GM21360 (cell line): ENCODE results near the gene C15orf39.

Experiments
- ATAC-seq: cut with Tn5 transposase; IDR thresholded peaks from one replicate; pipeline ENCODE4 v1.9.1; 2021; ENCODE audit warnings: mild to moderate bottlenecking, moderate library complexity; ENCODE audit not compliant: unreplicated experiment

Gene C15orf39

DNA sequence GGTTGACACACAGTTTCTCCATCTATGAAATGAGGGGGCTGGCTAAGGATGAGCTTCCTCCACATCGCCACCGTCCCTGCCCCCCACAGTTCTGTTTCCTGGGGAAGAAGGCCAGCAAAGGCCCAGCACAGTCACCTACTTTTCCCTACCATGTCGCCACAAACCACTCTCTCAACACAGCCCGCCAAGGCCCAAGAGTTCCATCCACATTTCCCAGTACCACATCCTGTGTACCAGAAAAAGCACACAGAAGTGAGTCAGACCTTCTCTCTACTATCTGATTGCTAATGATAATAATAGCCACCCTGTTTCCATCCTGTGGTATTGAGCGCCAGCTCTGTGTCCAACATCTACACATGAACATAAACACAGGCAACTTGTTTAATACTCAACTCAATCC, 30.3 kb upstream of the C15orf39 start:
- ATAC-seq, result no peak

DNA sequence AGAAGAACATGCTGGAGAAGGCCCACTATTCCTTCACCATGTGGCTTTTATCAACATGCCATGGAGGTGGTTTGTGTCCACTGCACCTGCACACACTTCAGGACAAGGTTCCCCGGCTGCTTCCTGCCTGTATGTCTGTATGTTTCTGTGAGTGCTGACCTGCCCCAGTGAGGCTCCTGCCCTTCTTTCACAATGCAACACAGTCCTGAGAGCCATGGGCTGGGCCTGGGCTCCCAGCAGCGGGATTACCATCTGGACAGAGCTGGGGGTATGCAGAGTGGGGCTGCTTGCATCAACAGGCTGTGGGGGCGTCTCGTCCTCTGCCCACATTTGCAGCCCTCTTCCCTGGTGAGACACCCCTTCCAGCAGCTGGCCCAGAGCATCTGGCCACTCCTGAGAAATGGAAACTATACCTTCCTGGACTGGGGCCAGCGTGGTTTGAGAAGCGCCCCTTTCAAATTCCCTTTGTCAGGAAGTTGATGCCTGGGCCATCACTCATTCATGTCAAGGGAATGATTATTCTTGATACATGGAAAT, 29.3 kb upstream of the C15orf39 start:
- no peak for ATAC-seq

DNA sequence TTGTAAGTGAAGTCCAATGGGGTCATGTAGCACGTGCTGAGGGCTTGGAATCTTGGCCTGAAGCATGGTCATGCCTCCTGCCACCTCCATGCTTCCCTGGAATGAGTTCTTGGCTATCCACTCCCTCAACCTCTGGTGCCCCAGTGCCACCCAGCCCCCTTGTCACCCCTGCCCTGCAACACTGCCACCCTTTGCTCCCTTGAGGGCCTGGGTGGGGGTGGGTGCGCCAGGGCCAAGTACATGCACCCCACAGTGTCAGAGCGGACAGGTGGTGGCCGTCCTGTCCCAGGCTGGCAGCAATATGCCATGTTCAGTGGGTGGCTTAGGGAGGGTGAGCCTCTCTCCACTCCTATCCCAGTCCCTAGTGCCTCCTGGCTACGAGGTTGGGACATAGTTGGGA, 27.6 kb upstream of the C15orf39 start:
- no peak for ATAC-seq

DNA sequence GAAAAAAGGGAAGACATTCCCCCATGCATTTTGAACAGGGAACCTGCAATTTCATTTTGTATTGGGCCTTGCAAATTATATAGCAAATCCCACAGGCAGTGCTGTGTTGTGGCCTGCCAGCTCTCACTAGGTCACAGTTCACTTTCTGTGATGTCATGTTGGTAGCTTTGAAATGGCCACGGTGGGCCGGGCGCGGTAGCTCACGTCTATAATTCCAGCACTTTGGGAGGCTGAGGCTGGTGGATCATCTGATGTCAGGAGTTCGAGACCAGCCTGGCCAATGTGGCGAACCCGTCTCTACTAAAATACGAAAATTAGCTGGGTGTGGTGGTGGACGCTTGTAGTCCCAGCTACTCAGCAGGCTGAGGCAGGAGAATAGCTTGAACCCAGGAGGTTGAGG, 27.0 kb upstream of the C15orf39 start:
- no peak for ATAC-seq

DNA sequence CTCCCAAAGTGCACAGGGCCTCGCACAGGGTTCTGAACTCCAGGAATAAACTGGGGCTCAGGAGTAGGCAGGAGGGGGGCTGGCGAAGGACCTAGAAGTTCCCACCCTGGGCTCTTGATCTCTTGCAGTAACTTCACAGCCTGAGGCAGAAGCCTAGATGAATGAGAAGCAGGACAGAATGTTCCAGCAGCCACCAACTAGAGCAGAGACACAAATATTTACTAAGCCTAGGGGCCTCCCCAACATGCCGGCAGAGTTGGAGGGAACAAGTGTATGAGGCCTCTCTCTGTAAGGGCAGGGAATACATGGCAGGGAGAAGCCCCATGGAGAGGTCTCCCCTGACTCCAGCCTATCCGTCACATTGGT, 25.3 kb upstream of the C15orf39 start:
- ATAC-seq, result no peak

DNA sequence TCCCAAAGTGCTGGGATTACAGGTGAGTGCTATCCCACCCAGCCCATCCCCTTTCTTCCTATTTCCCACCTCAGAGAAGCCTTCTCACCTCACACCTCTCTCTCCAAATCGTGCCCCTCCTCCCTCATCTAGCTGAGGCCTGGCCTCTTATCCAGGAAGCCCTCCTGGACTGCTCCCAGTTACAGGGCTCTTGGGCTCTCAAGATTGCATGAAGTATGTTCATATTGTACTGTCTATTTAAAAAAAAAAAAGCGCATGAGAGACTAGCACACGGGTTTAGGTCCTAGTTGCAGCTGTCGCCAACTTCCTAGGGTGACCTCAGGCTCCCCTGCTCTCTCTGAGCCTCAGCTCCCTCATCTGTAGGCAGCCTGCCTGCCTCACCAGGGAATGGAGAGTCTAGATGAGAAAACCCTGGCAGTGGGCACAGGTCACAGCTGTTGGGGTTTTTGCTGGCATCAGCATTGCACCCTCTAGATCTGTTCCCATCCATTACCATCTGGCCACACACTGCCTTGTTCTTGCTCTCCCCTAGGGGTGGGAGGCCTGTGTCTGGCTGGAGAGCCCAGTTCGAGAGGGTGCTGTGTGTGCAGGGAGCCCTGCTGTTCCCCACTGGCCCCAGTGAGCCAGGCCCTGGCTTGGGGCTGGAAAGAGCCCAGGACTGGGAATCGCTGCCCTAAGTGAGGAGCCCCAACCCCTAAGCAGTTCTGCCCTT, 24.2 kb upstream of the C15orf39 start:
- ATAC-seq, result no peak

- ATAC-seq, result no peak
These were observed 23.3 kb upstream of the C15orf39 start for GRCh38 chr15:75178171-75178937.

GRCh38 chr15:75178938-75179745, 22.5 kb upstream of the C15orf39 start:
- ATAC-seq, result no peak

- ATAC-seq, result no peak
These were observed 21.9 kb upstream of the C15orf39 start for GRCh38 chr15:75179746-75180140.

GRCh38 chr15:75181780-75182179, 19.9 kb upstream of the C15orf39 start:
- no peak for ATAC-seq

DNA sequence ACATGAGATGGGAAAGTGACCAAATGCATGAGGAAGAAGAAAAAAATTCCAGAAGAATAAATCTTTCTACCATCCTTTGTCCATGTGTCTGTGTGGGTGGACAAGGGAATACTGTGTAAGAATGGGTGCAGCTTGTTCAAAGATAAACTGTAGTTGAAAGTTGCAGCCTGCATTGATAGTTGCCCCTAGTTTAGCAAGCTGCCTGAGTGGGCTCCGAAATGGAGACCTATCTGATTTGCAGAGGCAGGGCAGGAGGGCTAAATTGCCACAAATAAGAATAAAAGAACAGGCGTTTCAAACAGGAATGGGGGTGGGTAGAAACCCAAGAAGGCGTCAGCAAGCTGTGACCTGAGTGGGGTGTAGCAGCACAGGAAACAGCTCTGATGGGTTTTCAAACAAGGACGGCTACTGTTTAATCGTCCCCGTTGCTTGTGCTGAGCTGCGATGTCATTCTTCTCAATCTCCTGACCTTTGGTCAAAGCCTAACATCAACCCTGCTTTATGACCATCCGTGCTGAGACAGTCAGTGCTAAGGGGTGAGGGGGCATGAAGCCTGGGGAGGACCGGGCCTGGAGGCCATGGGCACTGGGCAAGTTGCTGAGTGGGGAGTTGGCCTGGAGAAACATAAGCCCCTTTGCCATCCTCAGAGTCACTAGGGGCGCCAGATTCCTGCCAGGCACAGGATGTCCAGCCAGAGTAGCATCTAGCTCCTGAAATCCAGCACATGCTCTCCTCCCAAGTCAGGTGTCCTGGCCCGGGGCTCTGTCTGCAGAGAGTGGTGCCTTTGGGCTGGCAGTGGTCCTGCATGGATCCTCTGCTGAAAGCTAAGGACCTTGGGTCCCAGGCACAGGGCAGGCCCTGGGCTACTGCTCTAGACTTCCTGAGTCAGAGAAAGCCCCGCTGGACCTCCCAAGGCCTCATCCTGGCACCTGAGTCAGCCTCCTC, 19.2 kb upstream of the C15orf39 start:
- ATAC-seq, result no peak

DNA sequence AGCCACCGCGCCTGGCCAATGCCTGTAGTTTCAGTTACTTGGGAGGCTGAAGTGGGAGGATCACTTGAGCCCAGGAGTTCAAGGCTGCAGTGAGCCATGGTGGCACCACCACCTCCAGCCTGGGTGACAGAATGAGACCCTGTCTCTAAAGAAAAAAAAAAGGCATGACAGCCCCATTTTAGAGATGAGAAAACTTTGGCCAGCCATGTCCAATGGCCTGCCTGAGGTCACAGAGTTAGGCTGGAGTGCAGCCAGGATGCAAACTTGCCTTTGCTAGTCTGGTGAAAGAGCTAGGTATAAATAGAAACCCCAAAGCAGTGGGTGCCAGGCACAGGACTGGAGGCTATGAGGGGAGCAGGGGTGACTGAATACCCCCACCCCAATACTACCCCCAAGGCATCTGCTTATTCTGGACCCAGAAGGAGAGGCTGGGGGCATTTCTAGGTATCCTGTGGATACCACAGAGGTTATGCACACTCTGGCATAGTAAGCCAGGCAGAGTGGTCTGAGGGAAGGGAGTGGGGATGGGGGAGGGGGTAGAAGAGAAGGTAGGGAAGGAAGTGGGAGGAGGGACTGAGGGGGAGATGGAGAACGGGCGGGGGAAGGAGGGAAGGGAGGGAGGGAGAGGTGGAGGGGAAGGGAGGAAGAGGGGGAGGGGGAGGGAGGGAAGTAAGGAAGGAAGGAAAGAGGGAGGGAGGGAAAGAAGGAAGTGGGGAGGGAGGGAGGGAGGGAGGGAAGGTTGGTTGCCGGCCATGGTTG, 16.2 kb upstream of the C15orf39 start:
- ATAC-seq, result no peak

DNA sequence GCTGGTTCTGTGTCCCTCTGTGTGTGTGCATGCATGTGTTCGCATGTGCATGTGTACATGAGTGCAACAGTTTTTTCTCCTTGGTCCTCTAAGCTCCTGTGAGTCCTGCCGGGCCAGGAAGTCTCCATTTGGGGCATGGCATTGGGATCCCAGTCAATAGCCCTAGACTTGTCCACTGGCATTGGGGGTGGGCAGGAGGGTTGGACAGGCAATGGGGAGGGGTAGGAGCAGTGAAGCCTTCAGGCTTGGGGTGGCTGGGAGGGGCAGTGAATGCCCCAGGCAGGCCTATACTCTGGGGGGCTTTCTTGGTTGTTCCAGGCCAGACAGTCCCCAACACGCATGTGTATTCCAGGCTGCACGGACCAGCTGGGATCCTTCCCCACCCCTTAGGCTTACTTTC, 15.6 kb upstream of the C15orf39 start:
- no peak for ATAC-seq

DNA sequence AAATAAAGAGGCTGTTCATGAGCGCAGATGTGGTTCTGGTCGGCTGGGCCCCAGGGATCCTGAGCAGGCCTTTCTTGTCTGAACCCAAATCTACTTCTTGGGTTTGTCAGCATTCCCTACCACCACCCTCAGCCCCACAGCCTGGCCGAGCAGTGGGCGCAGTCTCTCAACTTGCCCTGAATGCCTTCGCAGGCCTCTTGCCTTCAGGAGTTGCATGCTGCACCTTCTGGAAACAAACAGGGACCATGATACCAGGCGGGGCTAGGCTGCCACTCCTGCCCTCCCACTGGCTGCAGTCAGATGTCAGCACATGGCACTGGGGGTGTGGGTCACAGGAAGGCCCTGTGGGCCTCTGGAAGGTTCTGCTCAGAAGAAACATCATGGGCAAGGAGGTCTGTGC, 13.2 kb upstream of the C15orf39 start:
- ATAC-seq, result no peak

DNA sequence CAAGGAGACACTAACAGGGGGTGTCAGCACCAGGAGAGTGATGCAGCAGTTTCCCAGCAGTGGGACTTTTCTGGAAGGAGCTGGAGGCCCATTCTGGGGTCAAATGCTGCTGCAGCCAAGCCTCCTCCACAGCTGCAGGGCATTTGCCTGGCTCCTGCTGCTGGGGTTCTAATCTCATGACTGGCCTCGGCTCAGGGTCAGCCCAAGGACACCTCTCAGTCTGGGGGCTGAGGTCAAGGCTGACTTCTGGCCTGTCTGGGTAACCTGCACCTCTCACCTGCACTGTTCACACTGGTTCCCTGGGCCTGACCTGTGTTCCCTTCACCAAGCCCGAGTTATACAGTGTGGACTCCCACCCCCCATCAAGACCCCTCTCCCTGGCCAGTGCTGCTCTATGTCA, 10.4 kb upstream of the C15orf39 start:
- ATAC-seq, result no peak

- no peak for ATAC-seq
These were observed 9.4 kb upstream of the C15orf39 start for GRCh38 chr15:75192307-75192706.

- ATAC-seq, result no peak
These were observed 8.4 kb upstream of the C15orf39 start for GRCh38 chr15:75193272-75193671.

DNA sequence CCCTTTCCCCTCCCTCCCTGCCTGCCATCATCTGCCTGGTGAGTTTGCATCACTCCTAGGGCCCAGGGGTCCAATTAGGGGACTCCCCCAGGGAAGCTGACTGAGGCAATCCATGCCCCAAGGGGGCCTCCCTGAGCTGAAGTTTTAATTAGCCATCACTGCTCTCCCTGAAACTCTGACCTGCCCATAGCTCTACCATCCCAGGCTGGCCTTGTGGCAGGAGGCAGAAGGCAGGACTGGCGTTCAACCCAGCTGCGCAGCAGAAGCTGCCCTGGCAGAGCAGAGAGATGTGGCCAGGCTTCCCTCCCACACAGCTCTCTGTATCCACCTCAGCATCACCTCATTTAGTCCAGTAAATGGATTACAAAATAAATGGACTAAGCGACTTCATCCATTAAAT, 7.7 kb upstream of the C15orf39 start:
- no peak for ATAC-seq

GRCh38 chr15:75194397-75194796, 7.3 kb upstream of the C15orf39 start:
- no peak for ATAC-seq
